ENCODE measurements around the gene CACNB1. TPM values are rescaled to one million over a fixed set of nuclear protein-coding genes. Genes with fewer than 3 reads are reported as not detected.

Gene CACNB1
- total and polyA plus RNA-seq, 2 of the 13 experiments (the other 11 are each of a cell fraction or from before 2014, with no cell fraction given), result 0.75 to 1.5 TPM

DNA sequence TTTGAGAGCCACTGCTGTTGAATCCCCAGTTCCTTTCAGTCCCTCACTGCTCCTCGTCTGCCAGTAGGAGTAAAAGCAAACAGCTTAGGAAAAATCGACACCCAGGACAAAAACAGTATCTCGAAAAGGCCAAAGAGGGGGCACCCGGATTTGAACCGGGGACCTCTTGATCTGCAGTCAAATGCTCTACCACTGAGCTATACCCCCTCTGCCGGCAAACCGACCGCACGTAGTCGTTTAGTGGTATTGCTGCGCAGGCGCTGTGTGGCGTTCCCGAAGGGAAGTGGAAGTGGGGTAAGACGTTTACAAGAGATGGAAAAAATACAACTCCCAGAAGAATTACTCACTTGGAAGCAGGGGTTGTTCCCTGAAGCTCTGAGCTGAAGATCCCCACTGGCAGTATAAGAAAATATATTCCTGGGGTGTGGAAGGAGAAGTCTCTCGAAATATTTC, 43.8 kb downstream of the CACNB1 start (continued):
- TF ChIP-seq, protein P1, sequence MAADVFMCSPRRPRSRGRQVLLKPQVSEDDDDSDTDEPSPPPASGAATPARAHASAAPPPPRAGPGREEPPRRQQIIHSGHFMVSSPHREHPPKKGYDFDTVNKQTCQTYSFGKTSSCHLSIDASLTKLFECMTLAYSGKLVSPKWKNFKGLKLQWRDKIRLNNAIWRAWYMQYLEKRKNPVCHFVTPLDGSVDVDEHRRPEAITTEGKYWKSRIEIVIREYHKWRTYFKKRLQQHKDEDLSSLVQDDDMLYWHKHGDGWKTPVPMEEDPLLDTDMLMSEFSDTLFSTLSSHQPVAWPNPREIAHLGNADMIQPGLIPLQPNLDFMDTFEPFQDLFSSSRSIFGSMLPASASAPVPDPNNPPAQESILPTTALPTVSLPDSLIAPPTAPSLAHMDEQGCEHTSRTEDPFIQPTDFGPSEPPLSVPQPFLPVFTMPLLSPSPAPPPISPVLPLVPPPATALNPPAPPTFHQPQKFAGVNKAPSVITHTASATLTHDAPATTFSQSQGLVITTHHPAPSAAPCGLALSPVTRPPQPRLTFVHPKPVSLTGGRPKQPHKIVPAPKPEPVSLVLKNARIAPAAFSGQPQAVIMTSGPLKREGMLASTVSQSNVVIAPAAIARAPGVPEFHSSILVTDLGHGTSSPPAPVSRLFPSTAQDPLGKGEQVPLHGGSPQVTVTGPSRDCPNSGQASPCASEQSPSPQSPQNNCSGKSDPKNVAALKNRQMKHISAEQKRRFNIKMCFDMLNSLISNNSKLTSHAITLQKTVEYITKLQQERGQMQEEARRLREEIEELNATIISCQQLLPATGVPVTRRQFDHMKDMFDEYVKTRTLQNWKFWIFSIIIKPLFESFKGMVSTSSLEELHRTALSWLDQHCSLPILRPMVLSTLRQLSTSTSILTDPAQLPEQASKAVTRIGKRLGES (CRISPR knock-in tag; IDR thresholded peaks at IDR 0.05; ENCODE audit: borderline replicate concordance), result no peak
- no peak; the same call in 1 of the 2 replicates for TF ChIP-seq ZNF180 (CRISPR knock-in tag; IDR thresholded peaks at IDR 0.05; ENCODE audit: borderline replicate concordance, low read depth)
- no peak for TF ChIP-seq TFE3 (CRISPR knock-in tag; IDR thresholded peaks at IDR 0.05)
- TF ChIP-seq FOXK2 (IDR thresholded peaks at IDR 0.05), result no peak
- TF ChIP-seq ZNF879 (CRISPR knock-in tag; IDR thresholded peaks at IDR 0.05), result no peak
- peak; percentile 70; the same call in 1 of the 2 replicates for TF ChIP-seq RELA (CRISPR knock-in tag; IDR thresholded peaks at IDR 0.05)
- TF ChIP-seq HDAC6 (IDR thresholded peaks at IDR 0.05; ENCODE audit: low read depth, low read length), result no peak
- no peak for TF ChIP-seq SPEN (CRISPR knock-in tag; IDR thresholded peaks at IDR 0.05; ENCODE audit: low read depth)
- TF ChIP-seq ZNF501 (CRISPR knock-in tag; IDR thresholded peaks at IDR 0.05), result no peak
- TF ChIP-seq RXRB (CRISPR knock-in tag; IDR thresholded peaks at IDR 0.05; ENCODE audit: borderline replicate concordance), result peak; percentile 68
- no peak; the same call in 1 of the 2 replicates for TF ChIP-seq ZNF652 (CRISPR knock-in tag; IDR thresholded peaks at IDR 0.05; ENCODE audit: borderline replicate concordance, low read depth)
- no peak for TF ChIP-seq ZBTB42 (CRISPR knock-in tag; IDR thresholded peaks at IDR 0.05)
- no peak for TF ChIP-seq ZNF383 (CRISPR knock-in tag; IDR thresholded peaks at IDR 0.05; ENCODE audit: borderline replicate concordance)
- TF ChIP-seq NPAS2 (CRISPR knock-in tag; IDR thresholded peaks at IDR 0.05; ENCODE audit: borderline replicate concordance), result no peak
- TF ChIP-seq ZNF781 (CRISPR knock-in tag; IDR thresholded peaks at IDR 0.05; ENCODE audit: borderline replicate concordance, not compliant biosample characterization), result no peak
- TF ChIP-seq, protein P2, sequence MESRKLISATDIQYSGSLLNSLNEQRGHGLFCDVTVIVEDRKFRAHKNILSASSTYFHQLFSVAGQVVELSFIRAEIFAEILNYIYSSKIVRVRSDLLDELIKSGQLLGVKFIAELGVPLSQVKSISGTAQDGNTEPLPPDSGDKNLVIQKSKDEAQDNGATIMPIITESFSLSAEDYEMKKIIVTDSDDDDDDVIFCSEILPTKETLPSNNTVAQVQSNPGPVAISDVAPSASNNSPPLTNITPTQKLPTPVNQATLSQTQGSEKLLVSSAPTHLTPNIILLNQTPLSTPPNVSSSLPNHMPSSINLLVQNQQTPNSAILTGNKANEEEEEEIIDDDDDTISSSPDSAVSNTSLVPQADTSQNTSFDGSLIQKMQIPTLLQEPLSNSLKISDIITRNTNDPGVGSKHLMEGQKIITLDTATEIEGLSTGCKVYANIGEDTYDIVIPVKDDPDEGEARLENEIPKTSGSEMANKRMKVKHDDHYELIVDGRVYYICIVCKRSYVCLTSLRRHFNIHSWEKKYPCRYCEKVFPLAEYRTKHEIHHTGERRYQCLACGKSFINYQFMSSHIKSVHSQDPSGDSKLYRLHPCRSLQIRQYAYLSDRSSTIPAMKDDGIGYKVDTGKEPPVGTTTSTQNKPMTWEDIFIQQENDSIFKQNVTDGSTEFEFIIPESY (CRISPR knock-in tag; IDR thresholded peaks at IDR 0.05), result peak; percentile 61
- TF ChIP-seq IKZF4 (CRISPR knock-in tag; IDR thresholded peaks at IDR 0.05; ENCODE audit: borderline replicate concordance, low read depth, not compliant biosample characterization), result no peak
- no peak for TF ChIP-seq PRMT3 (CRISPR knock-in tag; IDR thresholded peaks at IDR 0.05; ENCODE audit: borderline replicate concordance, low read depth)
- TF ChIP-seq, protein P3, sequence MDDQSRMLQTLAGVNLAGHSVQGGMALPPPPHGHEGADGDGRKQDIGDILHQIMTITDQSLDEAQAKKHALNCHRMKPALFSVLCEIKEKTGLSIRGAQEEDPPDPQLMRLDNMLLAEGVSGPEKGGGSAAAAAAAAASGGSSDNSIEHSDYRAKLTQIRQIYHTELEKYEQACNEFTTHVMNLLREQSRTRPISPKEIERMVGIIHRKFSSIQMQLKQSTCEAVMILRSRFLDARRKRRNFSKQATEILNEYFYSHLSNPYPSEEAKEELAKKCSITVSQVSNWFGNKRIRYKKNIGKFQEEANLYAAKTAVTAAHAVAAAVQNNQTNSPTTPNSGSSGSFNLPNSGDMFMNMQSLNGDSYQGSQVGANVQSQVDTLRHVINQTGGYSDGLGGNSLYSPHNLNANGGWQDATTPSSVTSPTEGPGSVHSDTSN (CRISPR knock-in tag; IDR thresholded peaks at IDR 0.05; ENCODE audit: borderline replicate concordance), result no peak
- no peak for TF ChIP-seq PLRG1 (conservative IDR thresholded peaks at IDR 0.05)
- TF ChIP-seq GTF3A (CRISPR knock-in tag; conservative IDR thresholded peaks at IDR 0.05), result no peak
- TF ChIP-seq JUND (CRISPR knock-in tag; IDR thresholded peaks at IDR 0.05), result no peak
- no peak for TF ChIP-seq ZNF75D (CRISPR knock-in tag; IDR thresholded peaks at IDR 0.05; ENCODE audit: borderline replicate concordance)
- TF ChIP-seq ZNF138 (CRISPR knock-in tag; IDR thresholded peaks at IDR 0.05; ENCODE audit: low read depth), result no peak
